Measurements from ENCODE around the gene EPB41L1.

GRCh38 chr20:36126836-36127527 lies 27.6 kb upstream of the EPB41L1 start:
- TF ChIP-seq CTCF (IDR thresholded peaks at IDR 0.05 in 8 of 11, conservative IDR thresholded peaks at IDR 0.05 in 3 of 11) (no peak), POLR2A (IDR thresholded peaks at IDR 0.05) (no peak)

Data from spleen (tissue), 7 donors.